Parathyroid adenoma (tissue), 2 donors: Measurements from ENCODE around the gene SFRP2.
A peak's percentile ranks its signal among the peaks of the same experiment; 100 is the strongest.

Experiments used
- H2AFZ ChIP-seq: fragments of 300-600 bp; sonication (generic); one replicate; pipeline ENCODE4 v1.7.0; 2017; ENCODE audit warnings: antibody characterized with exemption, mild to moderate bottlenecking
- H3K27ac ChIP-seq: fragments of 300-600 bp; sonication (generic); one replicate; pipeline ENCODE4 v1.7.0; 2017
- H3K27me3 ChIP-seq: fragments of 300-600 bp; sonication (generic); one replicate; pipeline ENCODE4 v1.7.0; 2017; ENCODE audit warnings: low read length; ENCODE audit not compliant: control insufficient read depth, insufficient read depth
- H3K36me3 ChIP-seq: fragments of 300-600 bp; sonication (generic); one replicate; pipeline ENCODE4 v1.7.0; 2017; ENCODE audit warnings: low read length; ENCODE audit not compliant: control insufficient read depth, insufficient read depth
- H3K4me1 ChIP-seq: fragments of 300-600 bp; sonication (generic); one replicate; pipeline ENCODE4 v1.7.0; 2017; ENCODE audit warnings: control low read depth
- H3K4me2 ChIP-seq: fragments of 300-600 bp; sonication (generic); one replicate; pipeline ENCODE4 v1.7.0; 2017; ENCODE audit warnings: low read length
- H3K4me3 ChIP-seq: fragments of 300-600 bp; sonication (generic); one replicate; pipeline ENCODE4 v1.7.0; 2017; ENCODE audit warnings: low read depth, low read length
- H3K79me2 ChIP-seq: fragments of 300-600 bp; sonication (generic); one replicate; pipeline ENCODE4 v1.7.0; 2017; ENCODE audit warnings: control low read depth
- H3K9ac ChIP-seq: fragments of 300-600 bp; sonication (generic); one replicate; pipeline ENCODE4 v1.7.0; 2017; ENCODE audit warnings: mild to moderate bottlenecking
- H3K9me3 ChIP-seq: fragments of 300-600 bp; sonication (generic); one replicate; pipeline ENCODE4 v1.7.0; 2017; ENCODE audit warnings: low read length; ENCODE audit not compliant: control insufficient read depth
- CTCF ChIP-seq: fragments of 300-600 bp; sonication (generic); IDR thresholded peaks from one replicate; pipeline ENCODE4 v1.7.0; 2017; ENCODE audit warnings: antibody characterized with exemption, mild to moderate bottlenecking
- donor health status: primary hyperparathyroidism.

The SFRP2 gene

GRCh38 chr4:153764601-153765368, 24.1 kb downstream of the SFRP2 start:
- Histone ChIP-seq H3K79me2 (no peaks in the 10 kb centered on the region), H3K4me1 (no peaks in the 10 kb centered on the region), H3K36me3 (no peaks in the 10 kb centered on the region), H3K27me3 (no peaks in the 10 kb centered on the region), H3K27ac (no peak overlapping the region), H3K4me3 (no peak overlapping the region), H3K9ac (no peak overlapping the region), H3K9me3 (no peaks in the 10 kb centered on the region), H3K4me2 (no peak overlapping the region), H2AFZ (no peak overlapping the region)
- TF ChIP-seq CTCF = no peak

- no peaks in the 10 kb centered on the region for H3K79me2 ChIP-seq
- H3K4me1 ChIP-seq = no peaks in the 10 kb centered on the region
- no peak overlapping the region for H3K4me3 ChIP-seq
- no peak overlapping the region for H3K27ac ChIP-seq
- no peak overlapping the region for H2AFZ ChIP-seq
- H3K9ac ChIP-seq = no peak overlapping the region
- H3K9me3 ChIP-seq = no peaks in the 10 kb centered on the region
- no peak for TF ChIP-seq CTCF
- no peaks in the 10 kb centered on the region for H3K36me3 ChIP-seq
- no peaks in the 10 kb centered on the region for H3K27me3 ChIP-seq
- no peak overlapping the region for H3K4me2 ChIP-seq
These were observed 25.5 kb downstream of the SFRP2 start for GRCh38 chr4:153763404-153763803.

- Histone ChIP-seq H3K36me3 (no peaks in the 10 kb centered on the region), H3K4me3 (peak within 1 kb of the TSS; percentile 31), H3K27ac (no peak within 1 kb of the TSS), H3K79me2 (no peaks in the 10 kb centered on the region), H3K4me2 (peak within 1 kb of the TSS; percentile 55), H3K9ac (no peak within 1 kb of the TSS), H2AFZ (peak within 1 kb of the TSS; percentile 74), H3K27me3 (no peaks in the 10 kb centered on the region), H3K4me1 (no peaks in the 10 kb centered on the region), H3K9me3 (no peaks in the 10 kb centered on the region)
- TF ChIP-seq CTCF = no peak
These were observed 29.2 kb downstream of the SFRP2 start, which contains the start of gene RNF175 for GRCh38 chr4:153759407-153760316. Gene RNF175 (minus strand): TSS chr4:153760024. CDS start chr4:153759862, 162 bp downstream.

- H3K27ac ChIP-seq = no peak overlapping the region
- no peak for TF ChIP-seq CTCF
- no peaks in the 10 kb centered on the region for H3K27me3 ChIP-seq
- H3K9me3 ChIP-seq = no peaks in the 10 kb centered on the region
- no peak overlapping the region for H3K4me2 ChIP-seq
- no peaks in the 10 kb centered on the region for H3K4me1 ChIP-seq
- no peak overlapping the region for H3K9ac ChIP-seq
- no peaks in the 10 kb centered on the region for H3K36me3 ChIP-seq
- H2AFZ ChIP-seq = peak overlapping the region; percentile 42
- H3K79me2 ChIP-seq = no peaks in the 10 kb centered on the region
- no peak overlapping the region for H3K4me3 ChIP-seq
These were observed 30.0 kb downstream of the SFRP2 start for GRCh38 chr4:153758688-153759406.
